Activated CD8-positive, alpha-beta T cell treated with anti-CD3 and anti-CD28 coated beads, Interleukin-2, amount 10 ng/mL, durations not matched to agents 7 days and 5 days (primary cell): Measurements from ENCODE around the gene VRK2. TPM values are rescaled to one million over a fixed set of nuclear protein-coding genes. Genes with fewer than 3 reads are reported as not detected.
"Not testable (repeated sequence)": the region's sequence is repeated elsewhere in the genome, so short reads cannot be mapped to it uniquely, and the experiment has no call there.

Experiments used
- ATAC-seq: fragments of 150-1000 bp; cut with Tn5 transposase; one replicate; pipeline ENCODE4 v1.10.0; 2021; ENCODE audit warnings: moderate library complexity
- CTCF ChIA-PET: fragments of 350-600 bp; sonication (Branson Sonifier 250); formaldehyde crosslinking; loops from one replicate; lab custom pipeline; 2021; ENCODE audit warnings: antibody characterized with exemption; lab: Charles Lee
- POLR2A ChIA-PET: fragments of 350-600 bp; sonication (Branson Sonifier 250); formaldehyde crosslinking; loops from one replicate; lab custom pipeline; 2021; ENCODE audit warnings: antibody characterized with exemption; lab: Charles Lee
- DNase-seq: peaks from one replicate; pipeline ENCODE4 v3.0.0-alpha.2; 2020
- H3K27ac Mint-ChIP-seq: one replicate; pipeline ENCODE4 v1.8.0; 2021; ENCODE audit warnings: mild to moderate bottlenecking, mixed read lengths
- H3K27me3 Mint-ChIP-seq: one replicate; pipeline ENCODE4 v1.8.0; 2021; ENCODE audit warnings: low read depth, mixed read lengths
- H3K36me3 Mint-ChIP-seq: one replicate; pipeline ENCODE4 v1.8.0; 2021; ENCODE audit warnings: low read depth, mixed read lengths
- H3K4me1 Mint-ChIP-seq: one replicate; pipeline ENCODE4 v1.8.0; 2021; ENCODE audit warnings: low read depth, mixed read lengths
- H3K4me3 Mint-ChIP-seq: one replicate; pipeline ENCODE4 v1.8.0; 2021; ENCODE audit warnings: mild to moderate bottlenecking, mixed read lengths
- H3K9me3 Mint-ChIP-seq: one replicate; pipeline ENCODE4 v1.8.0; 2022; ENCODE audit warnings: mixed read lengths; ENCODE audit not compliant: insufficient read depth
- total RNA-seq, 2 experiments: library from RNA; stranded (reverse); gene quantifications; one replicate each; pipeline ENCODE4 v1.2.3, GENCODE V29; 2021

VRK2 gene
- total RNA-seq, 2 experiments from 2014 or later, result 24.1 to 26.0 TPM

GRCh38 chr2:58140508-58141072, 94.0 kb downstream of the VRK2 start:
- no peaks in the 10 kb centered on the region for H3K9me3 Mint-ChIP-seq
- peaks cover 25% of the 10 kb centered on the region for H3K36me3 Mint-ChIP-seq

GRCh38 chr2:58145769-58146168, 99.2 kb downstream of the VRK2 start:
- peaks cover 35% of the 10 kb centered on the region for H3K36me3 Mint-ChIP-seq
- H3K9me3 Mint-ChIP-seq, H3K4me3 Mint-ChIP-seq, CTCF ChIA-PET, H3K4me1 Mint-ChIP-seq, DNase-seq, H3K27ac Mint-ChIP-seq, POLR2A ChIA-PET, ATAC-seq, H3K27me3 Mint-ChIP-seq: not testable (repeated sequence)

More at GRCh38 chr2:58140508-58141072, 94.0 kb downstream of the VRK2 start:
- H3K27ac Mint-ChIP-seq, result no peak overlapping the region
- no peak for ATAC-seq
- H3K4me3 Mint-ChIP-seq, result no peak overlapping the region
- no peaks in the 10 kb centered on the region for H3K27me3 Mint-ChIP-seq
- no peaks in the 10 kb centered on the region for H3K4me1 Mint-ChIP-seq
- CTCF ChIA-PET, result no interaction called here
- no peak for DNase-seq
- POLR2A ChIA-PET, result no interaction called here

DNA sequence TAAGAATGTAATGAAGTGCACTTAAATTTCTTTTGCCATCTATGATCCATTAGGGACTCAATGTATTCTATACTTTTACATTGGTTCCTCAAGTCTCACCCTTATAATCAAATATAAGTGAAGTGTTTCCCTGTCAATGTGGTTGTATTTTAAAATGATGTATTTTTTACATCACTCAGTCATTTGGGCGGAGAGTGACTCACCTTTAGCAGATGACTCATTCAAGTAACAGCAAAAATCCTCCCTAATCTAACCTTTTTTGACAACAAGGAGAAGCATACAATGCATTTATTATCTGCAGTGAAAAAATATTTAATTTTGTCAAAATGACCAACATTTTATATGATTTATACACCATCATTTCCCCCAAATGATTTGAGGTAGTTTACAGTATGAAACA, 100.1 kb downstream of the VRK2 start:
- ATAC-seq (no peak), DNase-seq (no peak)
- Mint-ChIP-seq H3K27me3 (no peaks in the 10 kb centered on the region), H3K36me3 (peaks cover 37% of the 10 kb centered on the region), H3K9me3 (no peaks in the 10 kb centered on the region), H3K27ac (no peak overlapping the region), H3K4me1 (peaks cover 4% of the 10 kb centered on the region), H3K4me3 (no peak overlapping the region)
- ChIA-PET POLR2A (no interaction called here), CTCF (no interaction called here)

GRCh38 chr2:58155160-58155778, 108.7 kb downstream of the VRK2 start:
- no peak for ATAC-seq
- peaks cover 47% of the 10 kb centered on the region for H3K36me3 Mint-ChIP-seq
- no peaks in the 10 kb centered on the region for H3K4me1 Mint-ChIP-seq
- ChIA-PET POLR2A (no interaction called here), CTCF (no interaction called here)
- H3K4me3 Mint-ChIP-seq, result no peak overlapping the region
- H3K27ac Mint-ChIP-seq, result no peak overlapping the region
- no peaks in the 10 kb centered on the region for H3K9me3 Mint-ChIP-seq
- DNase-seq, result no peak
- H3K27me3 Mint-ChIP-seq, result no peaks in the 10 kb centered on the region

- no peak for ATAC-seq
Observed at GRCh38 chr2:58156780-58157179, 110.2 kb downstream of the VRK2 start.

GRCh38 chr2:58157754-58158153, 111.1 kb downstream of the VRK2 start:
- H3K4me1 Mint-ChIP-seq, result no peaks in the 10 kb centered on the region
- no peak overlapping the region for H3K4me3 Mint-ChIP-seq
- H3K9me3 Mint-ChIP-seq, result no peaks in the 10 kb centered on the region
- no peak overlapping the region for H3K27ac Mint-ChIP-seq
- no peaks in the 10 kb centered on the region for H3K27me3 Mint-ChIP-seq
- POLR2A ChIA-PET, result no interaction called here
- CTCF ChIA-PET, result interaction anchor here (1.2 kb wide), 1 partner anchor 9 kb away, joined by 4 read pairs; no protein-coding TSS in a partner anchor
- DNase-seq (no peak), ATAC-seq (no peak)
- peaks cover 56% of the 10 kb centered on the region for H3K36me3 Mint-ChIP-seq

More at GRCh38 chr2:58156780-58157179, 110.2 kb downstream of the VRK2 start:
- Mint-ChIP-seq H3K27ac (no peak overlapping the region), H3K27me3 (no peaks in the 10 kb centered on the region), H3K36me3 (peaks cover 54% of the 10 kb centered on the region), H3K4me3 (no peak overlapping the region), H3K4me1 (no peaks in the 10 kb centered on the region), H3K9me3 (no peaks in the 10 kb centered on the region)
- no peak for DNase-seq
- ChIA-PET CTCF (interaction anchor here (1.2 kb wide), 1 partner anchor 10 kb away, joined by 4 read pairs; no protein-coding TSS in a partner anchor), POLR2A (interaction anchor here (0.8 kb wide), 1 partner anchor 9 kb away, joined by 3 read pairs; no protein-coding TSS in a partner anchor)

- CTCF ChIA-PET, result no interaction called here
Observed at GRCh38 chr2:58158481-58158880, 111.9 kb downstream of the VRK2 start.

GRCh38 chr2:58163913-58164312, 117.3 kb downstream of the VRK2 start:
- no peak overlapping the region for H3K27ac Mint-ChIP-seq
- H3K4me3 Mint-ChIP-seq, result no peak overlapping the region
- peaks cover 25% of the 10 kb centered on the region for H3K36me3 Mint-ChIP-seq
- POLR2A ChIA-PET, result no interaction called here
- no peaks in the 10 kb centered on the region for H3K4me1 Mint-ChIP-seq
- ATAC-seq, result no peak
- CTCF ChIA-PET, result no interaction called here
- H3K9me3 Mint-ChIP-seq, result no peaks in the 10 kb centered on the region
- no peak for DNase-seq
- H3K27me3 Mint-ChIP-seq, result no peaks in the 10 kb centered on the region

More at GRCh38 chr2:58158481-58158880, 111.9 kb downstream of the VRK2 start:
- H3K27ac Mint-ChIP-seq, result no peak overlapping the region
- no peaks in the 10 kb centered on the region for H3K4me1 Mint-ChIP-seq
- H3K4me3 Mint-ChIP-seq, result no peak overlapping the region
- POLR2A ChIA-PET, result interaction anchor here (0.5 kb wide), 1 partner anchor 59 kb away, joined by 3 read pairs; no protein-coding TSS in a partner anchor
- DNase-seq (no peak), ATAC-seq (no peak)
- peaks cover 53% of the 10 kb centered on the region for H3K36me3 Mint-ChIP-seq
- no peaks in the 10 kb centered on the region for H3K27me3 Mint-ChIP-seq
- H3K9me3 Mint-ChIP-seq, result no peaks in the 10 kb centered on the region

GRCh38 chr2:58168130-58168529, 121.5 kb downstream of the VRK2 start:
- POLR2A ChIA-PET, result not testable (repeated sequence)

DNA sequence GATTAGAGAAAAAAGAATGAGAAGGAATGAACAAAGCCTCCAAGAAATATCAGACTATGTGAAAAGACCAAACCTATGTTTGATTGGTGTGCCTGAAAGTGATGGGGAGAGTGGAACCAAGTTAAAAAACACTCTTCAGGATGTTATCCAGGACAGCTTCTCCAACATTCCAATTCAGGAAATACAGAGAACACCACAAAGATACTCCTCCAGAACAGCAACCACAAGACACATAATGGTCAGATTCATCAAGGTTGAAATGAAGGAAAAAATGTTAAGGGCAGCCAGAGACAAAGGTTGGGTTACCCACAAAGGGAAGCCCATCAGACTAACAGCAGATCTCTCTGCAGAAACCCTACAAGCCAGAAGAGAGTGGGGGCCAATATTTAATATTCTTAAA, 123.2 kb downstream of the VRK2 start:
- POLR2A ChIA-PET, H3K27me3 Mint-ChIP-seq, H3K9me3 Mint-ChIP-seq, ATAC-seq, H3K27ac Mint-ChIP-seq, CTCF ChIA-PET, DNase-seq, H3K4me3 Mint-ChIP-seq, H3K4me1 Mint-ChIP-seq: not testable (repeated sequence)
- H3K36me3 Mint-ChIP-seq, result peaks cover 46% of the 10 kb centered on the region

More at GRCh38 chr2:58168130-58168529, 121.5 kb downstream of the VRK2 start:
- H3K27me3 Mint-ChIP-seq, H3K4me1 Mint-ChIP-seq, H3K9me3 Mint-ChIP-seq, H3K27ac Mint-ChIP-seq, DNase-seq, ATAC-seq, CTCF ChIA-PET, H3K4me3 Mint-ChIP-seq: not testable (repeated sequence)
- H3K36me3 Mint-ChIP-seq, result peaks cover 33% of the 10 kb centered on the region

DNA sequence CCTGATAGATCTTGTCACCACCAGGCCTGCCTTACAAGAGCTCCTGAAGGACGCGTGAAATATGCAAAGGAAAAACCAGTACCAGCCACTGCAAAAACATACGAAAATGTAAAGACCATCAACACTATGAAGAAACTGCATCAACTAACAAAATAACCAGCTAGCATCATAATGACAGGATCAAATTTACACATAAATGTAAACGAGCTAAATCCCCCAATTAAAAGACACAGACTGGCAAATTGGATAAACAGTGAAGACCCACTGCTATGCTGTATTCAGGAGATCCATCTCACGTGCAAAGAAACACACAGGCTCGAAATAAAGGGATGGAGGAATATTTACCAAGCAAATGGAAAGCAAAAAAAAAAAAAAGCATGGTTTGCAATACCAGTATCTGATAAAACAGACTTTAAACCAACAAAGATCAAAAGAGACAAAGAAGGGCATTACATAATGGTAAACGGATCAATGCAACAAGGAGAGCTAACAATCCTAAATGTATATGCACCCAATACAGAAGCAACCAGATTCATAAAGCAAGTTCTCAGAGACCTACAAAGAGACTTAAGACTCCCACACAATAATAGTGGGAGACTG, 123.8 kb downstream of the VRK2 start:
- DNase-seq, H3K4me1 Mint-ChIP-seq, CTCF ChIA-PET, H3K27me3 Mint-ChIP-seq, H3K4me3 Mint-ChIP-seq, H3K27ac Mint-ChIP-seq, H3K9me3 Mint-ChIP-seq, POLR2A ChIA-PET, ATAC-seq: not testable (repeated sequence)
- H3K36me3 Mint-ChIP-seq, result peaks cover 43% of the 10 kb centered on the region

DNA sequence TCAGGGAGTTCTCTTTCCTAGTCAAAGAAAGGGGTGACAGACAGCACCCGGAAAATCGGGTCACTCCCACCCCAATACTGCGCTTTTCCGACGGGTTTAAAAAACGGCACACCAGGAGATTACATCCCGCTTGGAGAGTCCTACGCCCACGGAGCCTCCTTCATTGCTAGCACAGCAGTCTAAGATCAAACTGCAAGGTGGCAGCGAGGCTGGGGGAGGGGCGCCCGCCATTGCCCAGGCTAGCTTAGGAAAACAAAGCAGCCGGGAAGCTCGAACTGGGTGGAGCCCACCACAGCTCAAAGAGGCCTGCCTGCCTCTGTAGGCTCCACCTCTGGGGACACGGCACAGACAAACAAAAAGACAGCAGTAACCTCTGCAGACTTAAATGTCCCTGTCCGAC, 125.2 kb downstream of the VRK2 start:
- ATAC-seq, H3K27me3 Mint-ChIP-seq, POLR2A ChIA-PET, H3K4me3 Mint-ChIP-seq, H3K4me1 Mint-ChIP-seq, H3K27ac Mint-ChIP-seq, H3K9me3 Mint-ChIP-seq, DNase-seq, CTCF ChIA-PET: not testable (repeated sequence)
- H3K36me3 Mint-ChIP-seq, result peaks cover 45% of the 10 kb centered on the region
